ENCODE measurements around the gene KCNK18.
"Not testable (repeated sequence)": the region's sequence is repeated elsewhere in the genome, so short reads cannot be mapped to it uniquely, and the experiment has no call there.

The KCNK18 gene

GRCh38 chr10:117174439-117175214 is 22.7 kb upstream of the KCNK18 start:
- DNase-seq (ENCODE audit: low read depth): peak; percentile 75

- no peak for DNase-seq (ENCODE audit: low read depth)
Observed at GRCh38 chr10:117175215-117175900, 21.9 kb upstream of the KCNK18 start.

- peak; percentile 72 for DNase-seq (ENCODE audit: low read depth)
Observed at GRCh38 chr10:117175901-117176534, 21.3 kb upstream of the KCNK18 start.

- DNase-seq (ENCODE audit: low read depth): no peak
Observed at GRCh38 chr10:117178190-117178589, 19.1 kb upstream of the KCNK18 start.

GRCh38 chr10:117184296-117184695 is 13.0 kb upstream of the KCNK18 start:
- DNase-seq (ENCODE audit: low read depth): no peak

GRCh38 chr10:117184821-117185220 is 12.5 kb upstream of the KCNK18 start:
- DNase-seq (ENCODE audit: low read depth): no peak

GRCh38 chr10:117185817-117186216 is 11.5 kb upstream of the KCNK18 start:
- DNase-seq (ENCODE audit: low read depth): not testable (repeated sequence)

- peak; percentile 19 for DNase-seq (ENCODE audit: low read depth)
Observed at GRCh38 chr10:117186832-117187615, 10.3 kb upstream of the KCNK18 start.

GRCh38 chr10:117188371-117188770 is 8.9 kb upstream of the KCNK18 start:
- DNase-seq (ENCODE audit: low read depth): no peak

- DNase-seq (ENCODE audit: low read depth): no peak
Observed at GRCh38 chr10:117189557-117189956, 7.7 kb upstream of the KCNK18 start.

GRCh38 chr10:117198088-117198487 is 799 bp downstream of the KCNK18 start:
- no peak for DNase-seq (ENCODE audit: low read depth)

GRCh38 chr10:117201826-117202225 is 4.5 kb downstream of the KCNK18 start:
- no peak for DNase-seq (ENCODE audit: low read depth)

- no peak for DNase-seq (ENCODE audit: low read depth)
Observed at GRCh38 chr10:117204316-117204715, 7.0 kb downstream of the KCNK18 start.

GRCh38 chr10:117212176-117212575 is 14.9 kb downstream of the KCNK18 start:
- DNase-seq (ENCODE audit: low read depth): no peak

- DNase-seq (ENCODE audit: low read depth): peak; percentile 18
Observed at GRCh38 chr10:117214401-117214800, 17.1 kb downstream of the KCNK18 start.

- DNase-seq (ENCODE audit: low read depth): no peak
Observed at GRCh38 chr10:117215079-117215478, 17.8 kb downstream of the KCNK18 start.

GRCh38 chr10:117216028-117216427 is 18.7 kb downstream of the KCNK18 start:
- no peak for DNase-seq (ENCODE audit: low read depth)

- peak; percentile 59 for DNase-seq (ENCODE audit: low read depth)
Observed at GRCh38 chr10:117216611-117217195, 19.4 kb downstream of the KCNK18 start.

GRCh38 chr10:117217196-117217761 is 20.0 kb downstream of the KCNK18 start:
- peak; percentile 27 for DNase-seq (ENCODE audit: low read depth)

- peak; percentile 1 for DNase-seq (ENCODE audit: low read depth)
Observed at GRCh38 chr10:117218654-117219053, 21.4 kb downstream of the KCNK18 start.

GRCh38 chr10:117221156-117221711 is 23.9 kb downstream of the KCNK18 start:
- DNase-seq (ENCODE audit: low read depth): no peak

Data from EH (cell line).